ENCODE results near the gene APOOL. TPM values are rescaled to one million over a fixed set of nuclear protein-coding genes. Genes with fewer than 3 reads are reported as not detected.
"Not testable (repeated sequence)": the region's sequence is repeated elsewhere in the genome, so short reads cannot be mapped to it uniquely, and the experiment has no call there.

The APOOL gene, protein sequence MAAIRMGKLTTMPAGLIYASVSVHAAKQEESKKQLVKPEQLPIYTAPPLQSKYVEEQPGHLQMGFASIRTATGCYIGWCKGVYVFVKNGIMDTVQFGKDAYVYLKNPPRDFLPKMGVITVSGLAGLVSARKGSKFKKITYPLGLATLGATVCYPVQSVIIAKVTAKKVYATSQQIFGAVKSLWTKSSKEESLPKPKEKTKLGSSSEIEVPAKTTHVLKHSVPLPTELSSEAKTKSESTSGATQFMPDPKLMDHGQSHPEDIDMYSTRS
- total RNA-seq: 10 to 100 TPM; 15.0 to 29.7 (median 23.8) TPM

DNA sequence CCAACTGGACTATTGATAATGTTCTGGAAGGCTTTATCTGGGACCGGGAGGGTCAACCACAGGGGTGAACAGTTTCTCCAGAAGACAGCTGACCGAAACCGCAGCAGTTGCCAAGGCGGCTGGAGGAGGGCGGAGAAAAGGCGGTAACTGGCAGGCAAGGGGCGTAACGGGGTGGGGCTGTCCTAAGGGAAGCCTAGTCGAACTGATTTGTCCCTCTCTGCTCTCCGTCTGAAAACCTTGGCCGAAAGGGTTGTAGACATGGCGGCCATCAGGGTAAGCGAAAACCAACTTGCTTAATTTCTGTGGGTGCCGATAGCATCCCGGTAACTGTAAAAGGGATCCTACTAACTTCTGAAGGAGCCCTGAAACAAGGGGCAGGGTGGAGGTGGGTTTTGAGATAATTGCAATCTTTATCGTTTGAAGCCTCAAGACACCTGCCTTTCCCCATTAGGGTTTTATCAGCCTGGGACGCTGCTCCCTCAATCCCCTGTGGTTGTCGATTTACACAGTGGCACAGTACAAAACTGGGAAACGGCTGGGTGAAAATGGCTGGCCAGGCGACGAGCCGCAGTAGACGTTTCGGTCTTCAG lies at the start of gene APOOL:
Gene APOOL, plus strand, starts transcription at position 223 of the 590 bp plus-strand sequence. Its CDS starts 36 bp downstream, at position 259.
- peak; percentile 95 to 96 for ATAC-seq
- Histone ChIP-seq H3K27ac (peak within 1 kb of the TSS; percentile 76 to 84 (median 80)), H3K4me1 (peaks cover 0 to 7% of the 10 kb centered on the region in 2 donors), H3K27me3 (no peaks in the 10 kb centered on the region), H3K36me3 (no peaks in the 10 kb centered on the region), H3K4me3 (peak within 1 kb of the TSS; percentile 67 to 75 (median 70)), H3K9me3 (no peaks in the 10 kb centered on the region)
- in situ Hi-C loops (cut with MboI; ENCODE audit: low sequenced_read_pairs in 4 of 4): no loop called here
- no peak for TF ChIP-seq POLR2A (IDR thresholded peaks at IDR 0.05)
- TF ChIP-seq, protein P1, sequence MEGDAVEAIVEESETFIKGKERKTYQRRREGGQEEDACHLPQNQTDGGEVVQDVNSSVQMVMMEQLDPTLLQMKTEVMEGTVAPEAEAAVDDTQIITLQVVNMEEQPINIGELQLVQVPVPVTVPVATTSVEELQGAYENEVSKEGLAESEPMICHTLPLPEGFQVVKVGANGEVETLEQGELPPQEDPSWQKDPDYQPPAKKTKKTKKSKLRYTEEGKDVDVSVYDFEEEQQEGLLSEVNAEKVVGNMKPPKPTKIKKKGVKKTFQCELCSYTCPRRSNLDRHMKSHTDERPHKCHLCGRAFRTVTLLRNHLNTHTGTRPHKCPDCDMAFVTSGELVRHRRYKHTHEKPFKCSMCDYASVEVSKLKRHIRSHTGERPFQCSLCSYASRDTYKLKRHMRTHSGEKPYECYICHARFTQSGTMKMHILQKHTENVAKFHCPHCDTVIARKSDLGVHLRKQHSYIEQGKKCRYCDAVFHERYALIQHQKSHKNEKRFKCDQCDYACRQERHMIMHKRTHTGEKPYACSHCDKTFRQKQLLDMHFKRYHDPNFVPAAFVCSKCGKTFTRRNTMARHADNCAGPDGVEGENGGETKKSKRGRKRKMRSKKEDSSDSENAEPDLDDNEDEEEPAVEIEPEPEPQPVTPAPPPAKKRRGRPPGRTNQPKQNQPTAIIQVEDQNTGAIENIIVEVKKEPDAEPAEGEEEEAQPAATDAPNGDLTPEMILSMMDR (IDR thresholded peaks at IDR 0.05 in 4 of 5, conservative IDR thresholded peaks at IDR 0.05 in 1 of 5): no peak
- intact Hi-C loops (cut with DNase I; ENCODE audit: low total_unique reads): loop anchor here (5.0 kb wide), 1 partner anchor 501 kb away; the partner anchor contains the start of gene HDX
- peak; percentile 74 to 86 for DNase-seq

DNA sequence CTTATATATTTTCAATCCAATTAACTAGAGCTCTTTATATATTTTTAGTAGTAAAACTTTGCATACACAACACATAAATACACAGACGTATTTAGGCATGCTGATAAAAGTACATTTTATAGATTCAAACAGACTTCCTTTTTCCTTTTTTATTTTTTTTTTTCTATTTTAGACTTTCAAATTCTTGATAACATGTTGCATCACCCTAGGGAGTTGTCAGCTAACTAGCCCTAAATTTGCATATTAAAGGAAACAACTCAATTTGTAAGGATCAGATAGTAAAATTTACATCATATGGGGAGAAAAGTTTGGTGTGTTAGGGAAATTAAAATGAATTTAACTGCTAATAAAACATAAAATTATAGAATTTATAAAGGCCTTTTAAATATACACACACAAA lies 47.4 kb upstream of the APOOL start:
- Histone ChIP-seq H3K4me1 (no peaks in the 10 kb centered on the region), H3K9me3 (no peaks in the 10 kb centered on the region), H3K27ac (no peak overlapping the region), H3K4me3 (no peak overlapping the region), H3K36me3 (no peaks in the 10 kb centered on the region), H3K27me3 (no peaks in the 10 kb centered on the region)
- TF ChIP-seq POLR2A (IDR thresholded peaks at IDR 0.05): no peak
- TF ChIP-seq, protein P1 (IDR thresholded peaks at IDR 0.05 in 4 of 5, conservative IDR thresholded peaks at IDR 0.05 in 1 of 5): no peak
- intact Hi-C loops (cut with DNase I; ENCODE audit: low total_unique reads) (no loop called here), in situ Hi-C loops (cut with MboI; ENCODE audit: low sequenced_read_pairs in 4 of 4) (no loop called here)
- DNase-seq (no peak), ATAC-seq (no peak)

DNA sequence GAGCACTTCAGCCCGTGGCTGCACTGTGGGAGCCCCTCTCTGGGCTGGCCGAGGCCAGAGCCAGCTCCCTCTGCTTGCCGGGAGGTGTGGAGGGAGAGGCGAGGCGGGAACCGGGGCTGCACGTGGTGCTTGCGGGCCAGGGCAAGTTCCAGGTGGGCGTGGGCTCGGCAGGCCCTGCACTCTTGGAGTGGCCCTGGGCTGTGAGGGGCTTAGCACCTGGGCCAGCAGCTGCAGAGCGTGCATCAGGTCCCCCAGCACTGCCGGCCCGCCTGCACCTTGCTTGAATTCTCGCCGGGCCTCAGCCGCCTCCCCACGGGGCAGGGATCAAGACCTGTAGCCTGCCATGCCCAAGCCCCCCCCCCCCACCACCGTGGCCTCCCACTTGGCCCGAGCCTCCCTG lies 28.9 kb upstream of the APOOL start:
- H3K9me3 ChIP-seq: no peaks in the 10 kb centered on the region
- H3K4me3 ChIP-seq: no peak overlapping the region
- H3K27ac ChIP-seq: no peak overlapping the region
- intact Hi-C loops (cut with DNase I; ENCODE audit: low total_unique reads) (no loop called here), in situ Hi-C loops (cut with MboI; ENCODE audit: low sequenced_read_pairs in 4 of 4) (no loop called here)
- no peaks in the 10 kb centered on the region for H3K4me1 ChIP-seq
- DNase-seq (no peak), ATAC-seq (no peak)
- H3K27me3 ChIP-seq: no peaks in the 10 kb centered on the region
- no peaks in the 10 kb centered on the region for H3K36me3 ChIP-seq
- TF ChIP-seq, protein P1 (IDR thresholded peaks at IDR 0.05 in 4 of 5, conservative IDR thresholded peaks at IDR 0.05 in 1 of 5): no peak
- TF ChIP-seq POLR2A (IDR thresholded peaks at IDR 0.05): no peak

DNA sequence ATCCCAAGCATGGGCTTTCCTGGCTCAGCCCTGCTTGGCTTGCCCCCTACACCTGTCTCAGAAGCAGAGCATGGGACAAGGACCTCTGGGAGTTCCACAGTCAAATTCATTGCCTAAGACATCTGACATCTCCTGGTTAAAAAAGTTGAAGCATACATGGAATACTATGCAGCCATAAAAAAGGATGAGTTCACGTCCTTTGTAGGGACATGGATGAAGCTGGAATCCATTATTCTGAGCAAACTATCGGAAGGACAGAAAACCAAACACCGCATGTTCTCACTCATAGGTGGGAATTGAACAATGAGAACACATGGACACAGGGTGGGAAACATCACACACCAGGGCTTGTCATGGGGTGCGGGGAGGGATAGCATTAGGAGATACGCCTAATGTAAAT lies 11.9 kb upstream of the APOOL start:
- H3K4me3 ChIP-seq; intact Hi-C loops (cut with DNase I; ENCODE audit: low total_unique reads); H3K36me3 ChIP-seq; DNase-seq; H3K4me1 ChIP-seq; H3K27ac ChIP-seq; H3K9me3 ChIP-seq; in situ Hi-C loops (cut with MboI; ENCODE audit: low sequenced_read_pairs in 4 of 4); H3K27me3 ChIP-seq; ATAC-seq: not testable (repeated sequence)

DNA sequence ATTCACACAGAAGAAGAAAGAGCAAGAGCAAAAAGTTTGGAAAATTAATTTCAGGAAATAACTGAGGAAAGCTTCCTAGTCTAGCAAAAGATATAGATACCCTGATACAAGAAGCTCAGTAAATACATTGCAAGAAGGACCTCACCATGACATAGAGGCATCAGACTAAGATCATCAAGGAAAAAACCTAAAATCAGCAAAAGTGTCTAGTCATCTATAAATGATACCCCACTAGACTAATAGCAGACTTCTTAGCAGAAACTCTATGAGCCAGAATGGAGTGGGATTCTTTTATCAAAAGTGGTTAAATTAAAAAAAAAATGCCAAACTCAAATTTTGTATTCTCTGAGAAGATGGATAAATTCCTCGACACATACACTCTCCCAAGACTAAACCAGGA lies 10.5 kb upstream of the APOOL start:
- no peak overlapping the region for H3K4me3 ChIP-seq
- DNase-seq (no peak), ATAC-seq (no peak)
- no peaks in the 10 kb centered on the region for H3K4me1 ChIP-seq
- intact Hi-C loops (cut with DNase I; ENCODE audit: low total_unique reads): no loop called here
- no peaks in the 10 kb centered on the region for H3K9me3 ChIP-seq
- H3K27me3 ChIP-seq: no peaks in the 10 kb centered on the region
- no peaks in the 10 kb centered on the region for H3K36me3 ChIP-seq
- in situ Hi-C loops (cut with MboI; ENCODE audit: low sequenced_read_pairs in 4 of 4): no loop called here
- no peak for TF ChIP-seq POLR2A (IDR thresholded peaks at IDR 0.05)
- TF ChIP-seq, protein P1 (IDR thresholded peaks at IDR 0.05 in 4 of 5, conservative IDR thresholded peaks at IDR 0.05 in 1 of 5): no peak
- no peak overlapping the region for H3K27ac ChIP-seq

Measured in gastrocnemius medialis (tissue), 4 donors.